Activated naive CD8-positive, alpha-beta T cell (primary cell): ENCODE results near the gene SUCLG2.
A peak's percentile ranks its signal among the peaks of the same experiment; 100 is the strongest.

Experiments used
- H3K27ac Mint-ChIP-seq: one replicate; pipeline ENCODE4 v1.8.0; 2021; ENCODE audit warnings: mixed read lengths
- H3K27me3 Mint-ChIP-seq: one replicate; pipeline ENCODE4 v1.8.0; 2021; ENCODE audit warnings: mixed read lengths
- H3K36me3 Mint-ChIP-seq: one replicate; pipeline ENCODE4 v1.8.0; 2021; ENCODE audit warnings: mixed read lengths
- H3K4me1 Mint-ChIP-seq: one replicate; pipeline ENCODE4 v1.8.0; 2021; ENCODE audit warnings: low read depth, mixed read lengths
- H3K4me3 Mint-ChIP-seq: one replicate; pipeline ENCODE4 v1.8.0; 2021; ENCODE audit warnings: mild to moderate bottlenecking, mixed read lengths
- H3K9me3 Mint-ChIP-seq: one replicate; pipeline ENCODE4 v1.8.0; 2021; ENCODE audit warnings: low read depth, mixed read lengths

SUCLG2 gene

DNA sequence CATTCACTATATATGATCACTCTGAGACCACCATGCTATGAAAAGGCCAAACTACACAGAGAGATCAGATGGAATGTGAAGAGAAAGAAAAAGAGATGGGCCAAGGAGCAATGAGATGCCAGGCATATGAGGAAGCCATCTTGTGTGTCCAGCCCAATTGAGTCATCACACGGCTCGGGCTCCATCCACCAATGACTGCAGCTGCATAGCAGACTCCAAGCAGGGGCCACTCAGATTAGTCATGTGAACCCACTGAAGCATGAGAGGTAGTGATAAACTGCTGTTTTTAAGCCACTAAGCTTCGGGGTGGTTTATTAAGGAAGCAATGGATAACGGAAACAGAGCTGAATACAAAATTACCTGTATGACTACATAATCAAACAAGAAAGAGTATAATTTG lies 185.9 kb downstream of the SUCLG2 start:
- H3K4me3 Mint-ChIP-seq = no peak overlapping the region
- peaks cover 9% of the 10 kb centered on the region for H3K4me1 Mint-ChIP-seq
- H3K9me3 Mint-ChIP-seq = no peaks in the 10 kb centered on the region
- peaks cover 32% of the 10 kb centered on the region for H3K36me3 Mint-ChIP-seq
- H3K27me3 Mint-ChIP-seq = no peaks in the 10 kb centered on the region
- H3K27ac Mint-ChIP-seq = no peak overlapping the region

DNA sequence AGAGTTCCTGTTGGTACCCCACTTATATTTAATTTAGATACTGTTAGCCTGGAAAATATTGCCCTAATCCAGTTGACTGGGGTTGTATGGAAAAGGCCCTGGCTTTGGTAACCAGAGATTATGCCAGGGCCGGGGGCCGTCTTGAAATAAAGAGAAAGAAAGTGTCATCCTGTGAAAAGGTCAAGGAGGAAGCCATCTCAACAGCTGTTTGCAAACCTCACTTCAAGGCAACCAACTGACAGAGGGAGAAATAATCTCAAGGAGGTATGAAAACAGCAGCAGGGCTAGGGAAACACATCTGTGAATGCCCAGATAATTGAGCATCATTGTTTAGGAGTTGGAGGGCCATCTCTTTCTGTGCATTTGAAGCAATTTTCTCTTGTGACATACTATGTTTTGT lies 190.8 kb downstream of the SUCLG2 start:
- H3K4me3 Mint-ChIP-seq = no peak overlapping the region
- no peaks in the 10 kb centered on the region for H3K27me3 Mint-ChIP-seq
- peaks cover 32% of the 10 kb centered on the region for H3K36me3 Mint-ChIP-seq
- no peaks in the 10 kb centered on the region for H3K9me3 Mint-ChIP-seq
- no peak overlapping the region for H3K27ac Mint-ChIP-seq
- peaks cover 10% of the 10 kb centered on the region for H3K4me1 Mint-ChIP-seq

DNA sequence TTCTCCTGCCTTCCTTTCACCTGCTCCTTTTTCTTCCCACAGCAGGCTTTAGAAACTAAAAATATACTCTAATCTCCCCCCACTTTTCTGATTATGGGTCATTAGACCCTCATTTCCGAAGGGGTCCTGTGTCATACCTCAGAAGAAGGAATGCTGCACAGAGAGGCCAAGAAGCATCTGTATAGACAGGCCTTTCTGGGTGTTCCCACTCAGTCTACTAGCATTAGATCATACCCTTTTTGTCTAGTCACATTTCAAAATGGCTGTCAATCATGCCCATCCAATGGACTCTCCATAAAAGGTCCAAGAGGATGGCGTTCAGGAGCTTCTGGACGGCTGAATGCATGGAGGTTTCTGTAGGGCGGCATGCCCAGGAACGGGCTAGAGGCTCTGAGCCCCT lies 192.2 kb downstream of the SUCLG2 start:
- Mint-ChIP-seq H3K27ac (peak overlapping the region; percentile 5), H3K9me3 (no peaks in the 10 kb centered on the region), H3K36me3 (peaks cover 31% of the 10 kb centered on the region), H3K4me1 (peaks cover 13% of the 10 kb centered on the region), H3K27me3 (no peaks in the 10 kb centered on the region), H3K4me3 (no peak overlapping the region)

DNA sequence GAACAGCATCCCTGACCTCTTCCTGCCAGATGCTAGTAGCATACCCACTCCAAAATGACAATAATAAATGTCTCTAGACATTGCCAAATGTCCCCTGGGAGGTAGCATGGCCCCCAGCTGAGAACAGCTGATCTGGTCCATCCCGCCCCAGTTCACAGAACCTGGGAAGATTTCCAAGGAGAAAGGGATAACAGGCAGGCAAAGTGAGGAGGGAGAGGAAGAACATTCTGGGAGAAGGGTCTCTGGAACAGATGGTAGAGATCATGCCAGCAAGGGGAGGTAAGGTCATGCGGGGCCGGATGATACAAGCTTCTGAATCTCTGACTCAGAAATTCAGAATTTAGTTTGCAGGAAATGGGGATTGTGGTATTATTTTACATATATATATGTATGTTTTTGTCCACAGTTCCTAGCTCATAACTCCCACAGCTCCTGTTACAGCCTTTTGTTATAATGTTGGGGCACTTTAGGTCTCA lies 192.7 kb downstream of the SUCLG2 start:
- H3K4me3 Mint-ChIP-seq = no peak overlapping the region
- H3K27ac Mint-ChIP-seq = peak overlapping the region; percentile 41
- H3K9me3 Mint-ChIP-seq = no peaks in the 10 kb centered on the region
- no peaks in the 10 kb centered on the region for H3K27me3 Mint-ChIP-seq
- peaks cover 32% of the 10 kb centered on the region for H3K36me3 Mint-ChIP-seq
- peaks cover 13% of the 10 kb centered on the region for H3K4me1 Mint-ChIP-seq

DNA sequence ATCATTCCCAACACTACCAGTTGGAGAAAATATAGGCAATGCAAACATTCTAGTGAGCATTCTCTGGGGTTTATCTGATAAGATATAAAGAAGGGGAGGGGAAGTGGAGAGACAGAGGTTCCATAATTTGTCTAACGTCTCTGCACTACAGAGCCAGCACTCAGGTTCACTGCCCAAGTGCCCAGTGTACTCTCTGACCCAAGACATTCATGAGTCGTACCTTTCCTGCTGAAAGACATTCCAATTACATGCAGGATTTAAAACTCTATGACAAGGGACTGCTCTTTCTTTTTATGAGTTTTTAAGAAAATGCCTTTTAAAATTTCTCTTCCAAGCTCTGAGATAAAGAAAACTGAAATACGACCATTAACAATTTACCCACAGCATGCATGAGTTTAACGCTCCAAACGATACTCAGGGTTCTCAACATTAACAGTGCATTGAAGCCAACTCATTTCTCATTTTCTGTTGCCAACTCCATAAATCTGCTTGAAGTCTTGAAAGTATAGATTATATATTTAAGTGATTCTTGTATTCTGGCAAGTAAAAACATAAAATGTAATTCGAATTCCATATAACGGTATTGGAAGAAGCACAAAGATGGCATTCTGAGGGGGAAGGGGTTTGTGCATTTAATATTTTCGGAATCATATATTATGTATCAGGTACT lies 193.4 kb downstream of the SUCLG2 start:
- Mint-ChIP-seq H3K36me3 (peaks cover 38% of the 10 kb centered on the region), H3K4me3 (no peak overlapping the region), H3K27ac (no peak overlapping the region), H3K4me1 (peaks cover 13% of the 10 kb centered on the region), H3K27me3 (no peaks in the 10 kb centered on the region), H3K9me3 (no peaks in the 10 kb centered on the region)

DNA sequence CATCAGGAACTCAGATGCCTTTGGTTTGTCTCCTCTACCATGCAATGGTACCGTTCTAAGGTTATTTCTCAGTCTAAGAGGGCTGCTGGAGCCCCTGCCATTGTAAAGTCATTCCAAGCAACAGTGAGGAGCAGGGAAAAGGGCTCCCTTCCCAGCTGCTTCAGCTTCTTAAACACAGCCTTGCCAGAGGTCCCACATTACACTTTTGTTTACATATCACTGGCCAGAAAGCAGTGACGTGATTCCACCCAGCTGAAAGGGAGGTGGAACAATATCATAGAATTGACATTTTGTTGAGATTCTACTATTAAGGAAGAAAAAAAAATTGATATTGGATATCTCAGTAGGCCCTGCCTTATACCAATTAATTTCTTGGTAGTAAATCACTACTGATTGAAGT lies 194.6 kb downstream of the SUCLG2 start:
- H3K36me3 Mint-ChIP-seq = peaks cover 39% of the 10 kb centered on the region
- H3K4me1 Mint-ChIP-seq = peaks cover 9% of the 10 kb centered on the region
- no peak overlapping the region for H3K4me3 Mint-ChIP-seq
- H3K9me3 Mint-ChIP-seq = no peaks in the 10 kb centered on the region
- no peak overlapping the region for H3K27ac Mint-ChIP-seq
- H3K27me3 Mint-ChIP-seq = no peaks in the 10 kb centered on the region

DNA sequence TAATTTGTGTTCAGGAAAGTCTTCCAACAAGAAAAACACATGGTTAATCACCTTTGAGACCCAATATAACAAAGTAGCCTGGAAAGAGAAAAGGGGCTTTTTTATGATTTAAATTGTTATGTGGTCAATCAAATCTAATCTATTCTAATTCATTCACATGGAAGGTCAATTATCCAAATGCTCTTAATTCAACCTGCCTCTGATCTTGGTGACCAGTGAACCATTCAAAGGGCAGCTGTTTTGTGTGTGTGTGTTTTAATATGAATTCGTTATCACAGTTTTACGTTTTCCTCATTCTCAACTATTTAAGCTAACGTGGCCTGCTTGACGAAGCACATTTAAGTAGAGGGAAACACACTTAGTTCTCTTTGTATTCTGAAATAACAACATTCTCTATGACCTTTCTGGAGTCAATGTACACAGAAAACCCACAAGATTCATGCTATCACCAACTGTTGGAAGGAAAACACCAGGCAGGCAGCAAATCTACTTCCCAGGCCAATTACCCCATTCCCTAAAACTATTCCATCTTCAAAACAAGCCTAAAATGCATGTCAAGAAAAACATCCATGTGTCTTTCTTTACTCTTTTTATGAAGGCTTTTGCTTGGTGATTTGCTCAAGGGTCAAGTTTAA lies 195.4 kb downstream of the SUCLG2 start:
- peaks cover 8% of the 10 kb centered on the region for H3K4me1 Mint-ChIP-seq
- H3K27ac Mint-ChIP-seq = no peak overlapping the region
- no peak overlapping the region for H3K4me3 Mint-ChIP-seq
- no peaks in the 10 kb centered on the region for H3K27me3 Mint-ChIP-seq
- peaks cover 35% of the 10 kb centered on the region for H3K36me3 Mint-ChIP-seq
- H3K9me3 Mint-ChIP-seq = no peaks in the 10 kb centered on the region

DNA sequence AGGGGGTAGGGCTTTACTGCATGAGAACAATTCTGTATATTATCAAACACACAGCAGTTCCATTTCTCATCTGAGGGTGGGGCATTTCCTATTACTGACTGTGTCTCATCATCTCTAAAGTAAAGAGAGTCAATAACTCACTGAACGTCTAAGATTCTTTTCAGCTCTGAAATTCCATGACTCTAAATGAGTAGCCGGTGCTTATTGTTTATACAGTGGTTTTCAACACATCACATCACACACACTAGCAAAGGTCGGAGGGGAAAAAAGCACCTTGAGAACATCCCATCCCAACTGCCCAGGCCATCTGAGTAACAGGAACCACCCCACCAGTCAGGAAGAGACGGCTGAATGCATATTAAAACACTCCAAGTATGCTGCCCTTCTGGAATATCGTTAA lies 196.0 kb downstream of the SUCLG2 start:
- Mint-ChIP-seq H3K27ac (no peak overlapping the region), H3K36me3 (peaks cover 34% of the 10 kb centered on the region), H3K9me3 (no peaks in the 10 kb centered on the region), H3K27me3 (no peaks in the 10 kb centered on the region), H3K4me1 (peaks cover 8% of the 10 kb centered on the region), H3K4me3 (no peak overlapping the region)

DNA sequence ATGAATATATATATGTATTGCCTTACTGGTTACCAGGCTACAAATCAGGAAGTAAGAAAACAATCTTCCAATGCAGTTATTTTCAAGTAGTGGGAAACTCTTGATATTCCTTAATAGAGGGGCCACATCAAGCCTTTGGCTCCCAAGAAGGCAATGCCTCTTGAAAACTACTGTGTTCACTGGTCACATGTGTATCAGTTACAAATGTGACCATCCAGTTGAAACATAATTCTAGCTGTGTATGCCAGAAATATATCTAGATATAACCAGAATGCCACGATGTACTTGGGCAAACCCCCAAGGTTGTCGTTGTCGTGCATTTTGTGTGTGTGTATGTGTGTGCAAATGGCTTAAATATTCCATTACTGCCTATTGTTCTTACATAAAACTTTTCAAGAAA lies 200.8 kb downstream of the SUCLG2 start:
- H3K4me3 Mint-ChIP-seq = no peak overlapping the region
- no peaks in the 10 kb centered on the region for H3K27me3 Mint-ChIP-seq
- H3K9me3 Mint-ChIP-seq = no peaks in the 10 kb centered on the region
- H3K4me1 Mint-ChIP-seq = peaks cover 3% of the 10 kb centered on the region
- H3K27ac Mint-ChIP-seq = no peak overlapping the region
- H3K36me3 Mint-ChIP-seq = peaks cover 26% of the 10 kb centered on the region

DNA sequence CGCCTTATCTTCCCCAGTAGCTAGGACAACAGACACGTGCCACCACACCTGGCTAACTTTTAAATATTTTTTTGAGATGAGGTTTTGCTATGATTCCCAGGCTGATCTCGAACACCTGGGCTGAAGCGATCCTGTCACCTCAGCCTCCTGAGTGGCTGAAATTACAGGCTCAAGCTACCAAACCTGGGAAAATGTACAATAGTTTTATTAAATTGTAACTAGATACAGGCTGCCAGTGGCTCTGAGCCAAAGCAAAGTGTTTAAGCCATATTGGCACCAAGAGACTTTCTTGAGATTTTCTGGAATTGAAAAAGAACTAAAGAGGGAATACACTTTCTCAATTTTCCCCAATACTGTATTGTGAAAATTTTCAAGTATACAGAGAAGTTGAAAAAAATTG lies 204.3 kb downstream of the SUCLG2 start:
- no peaks in the 10 kb centered on the region for H3K27me3 Mint-ChIP-seq
- H3K36me3 Mint-ChIP-seq = peaks cover 10% of the 10 kb centered on the region
- no peak overlapping the region for H3K4me3 Mint-ChIP-seq
- no peaks in the 10 kb centered on the region for H3K4me1 Mint-ChIP-seq
- H3K9me3 Mint-ChIP-seq = no peaks in the 10 kb centered on the region
- H3K27ac Mint-ChIP-seq = no peak overlapping the region

DNA sequence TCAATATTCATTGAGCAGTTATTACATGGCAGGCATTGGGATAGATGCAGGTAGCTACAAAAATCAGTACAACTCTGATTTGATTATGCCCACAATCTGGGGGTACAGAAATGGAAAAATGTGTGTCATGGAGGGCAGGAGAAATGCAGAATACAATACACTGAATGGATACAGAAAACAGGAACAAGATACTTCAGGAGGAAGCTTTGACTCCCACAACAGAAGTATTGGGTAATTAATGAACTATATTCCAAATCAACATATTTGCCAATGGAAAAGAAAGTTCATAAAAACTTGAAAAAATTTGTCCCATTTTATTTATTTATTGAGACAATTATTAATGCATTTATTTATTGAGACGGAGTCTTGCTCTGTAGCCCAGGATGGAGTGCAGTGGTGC lies 207.0 kb downstream of the SUCLG2 start:
- Mint-ChIP-seq H3K27me3 (no peaks in the 10 kb centered on the region), H3K27ac (no peak overlapping the region), H3K4me1 (no peaks in the 10 kb centered on the region), H3K9me3 (no peaks in the 10 kb centered on the region), H3K36me3 (peaks cover 7% of the 10 kb centered on the region), H3K4me3 (no peak overlapping the region)

DNA sequence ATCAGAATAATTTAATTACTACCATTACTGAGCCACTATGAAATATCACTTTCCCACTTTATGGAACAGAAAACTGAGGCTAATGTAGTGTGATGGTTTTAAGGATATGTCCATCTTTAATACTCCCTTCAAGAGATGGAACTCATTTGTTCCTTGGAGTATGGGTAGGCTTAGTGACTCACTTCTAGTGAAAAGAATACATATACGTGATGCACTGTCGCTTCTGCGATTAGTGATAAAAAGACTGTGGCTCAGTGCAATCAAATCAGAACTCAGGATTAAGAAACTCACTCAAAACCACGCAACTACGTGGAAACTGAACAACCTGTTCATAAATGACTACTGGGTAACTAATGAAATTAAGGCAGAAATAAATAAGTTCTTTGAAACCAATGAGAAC lies 216.6 kb downstream of the SUCLG2 start:
- no peaks in the 10 kb centered on the region for H3K9me3 Mint-ChIP-seq
- peaks cover 15% of the 10 kb centered on the region for H3K4me1 Mint-ChIP-seq
- H3K36me3 Mint-ChIP-seq = peaks cover 34% of the 10 kb centered on the region
- H3K4me3 Mint-ChIP-seq = no peak overlapping the region
- peak overlapping the region; percentile 9 for H3K27ac Mint-ChIP-seq
- no peaks in the 10 kb centered on the region for H3K27me3 Mint-ChIP-seq

DNA sequence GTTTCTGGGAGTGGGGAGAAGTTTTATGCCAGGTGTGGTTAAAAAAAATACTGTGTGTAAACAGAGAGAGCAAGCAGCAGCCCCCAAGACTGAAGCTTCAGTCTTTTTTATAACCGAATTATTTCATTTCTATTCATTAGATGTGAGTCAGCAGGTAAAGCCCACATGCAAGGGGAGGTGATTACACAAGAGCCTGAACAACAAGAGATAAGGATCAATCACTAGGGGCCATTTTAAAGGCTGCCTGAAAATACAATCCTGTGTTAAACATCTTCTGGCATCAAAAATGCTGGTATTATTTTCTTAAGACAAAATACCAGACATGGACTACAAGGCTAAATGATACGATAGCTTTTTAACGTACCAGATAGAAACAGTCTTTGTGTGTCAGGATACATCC lies 217.3 kb downstream of the SUCLG2 start:
- no peak overlapping the region for H3K4me3 Mint-ChIP-seq
- no peaks in the 10 kb centered on the region for H3K27me3 Mint-ChIP-seq
- no peaks in the 10 kb centered on the region for H3K9me3 Mint-ChIP-seq
- no peak overlapping the region for H3K27ac Mint-ChIP-seq
- H3K4me1 Mint-ChIP-seq = peaks cover 15% of the 10 kb centered on the region
- H3K36me3 Mint-ChIP-seq = peaks cover 37% of the 10 kb centered on the region

DNA sequence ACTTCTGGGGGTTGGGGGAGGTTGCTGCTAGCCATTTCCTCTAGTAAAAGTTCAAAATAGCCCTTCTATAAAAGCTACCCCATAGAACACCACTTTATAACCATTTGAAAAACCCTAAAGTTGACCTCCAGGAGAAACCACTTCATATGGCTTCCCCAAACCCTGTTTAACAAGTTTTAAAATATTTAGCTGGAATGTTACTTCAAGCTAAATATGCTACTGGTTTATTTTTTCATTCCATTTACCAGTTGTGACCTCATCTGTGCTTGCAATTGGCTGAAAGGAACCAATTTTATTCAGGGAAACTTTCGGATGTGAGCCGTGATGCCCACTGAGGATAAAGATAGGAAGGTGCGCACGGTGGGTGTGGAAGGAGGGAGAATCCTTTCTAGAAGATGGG lies 221.3 kb downstream of the SUCLG2 start:
- Mint-ChIP-seq H3K27ac (no peak overlapping the region), H3K4me1 (peaks cover 12% of the 10 kb centered on the region), H3K27me3 (no peaks in the 10 kb centered on the region), H3K9me3 (no peaks in the 10 kb centered on the region), H3K4me3 (no peak overlapping the region), H3K36me3 (peaks cover 46% of the 10 kb centered on the region)

DNA sequence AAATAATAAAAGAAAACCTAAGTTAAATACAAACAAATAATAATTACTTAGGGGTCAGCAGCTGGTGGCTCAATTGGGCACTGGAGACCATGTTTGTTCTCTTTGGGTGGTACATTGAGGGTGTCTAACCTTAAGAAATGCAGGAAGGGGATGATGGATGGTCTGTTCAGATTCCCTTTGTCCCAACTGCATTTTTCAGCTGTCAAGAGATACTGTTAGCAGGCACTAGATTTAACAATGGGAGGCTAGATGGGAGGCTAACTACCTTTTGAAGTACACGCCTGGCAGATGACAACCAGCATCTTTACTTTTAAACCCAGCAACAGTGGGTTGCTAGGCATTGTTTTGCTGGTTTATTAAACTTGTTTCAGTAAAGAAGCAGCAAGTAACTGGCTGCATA lies 222.5 kb downstream of the SUCLG2 start:
- no peaks in the 10 kb centered on the region for H3K9me3 Mint-ChIP-seq
- H3K27ac Mint-ChIP-seq = no peak overlapping the region
- no peaks in the 10 kb centered on the region for H3K27me3 Mint-ChIP-seq
- H3K36me3 Mint-ChIP-seq = peaks cover 42% of the 10 kb centered on the region
- peaks cover 8% of the 10 kb centered on the region for H3K4me1 Mint-ChIP-seq
- H3K4me3 Mint-ChIP-seq = no peak overlapping the region

DNA sequence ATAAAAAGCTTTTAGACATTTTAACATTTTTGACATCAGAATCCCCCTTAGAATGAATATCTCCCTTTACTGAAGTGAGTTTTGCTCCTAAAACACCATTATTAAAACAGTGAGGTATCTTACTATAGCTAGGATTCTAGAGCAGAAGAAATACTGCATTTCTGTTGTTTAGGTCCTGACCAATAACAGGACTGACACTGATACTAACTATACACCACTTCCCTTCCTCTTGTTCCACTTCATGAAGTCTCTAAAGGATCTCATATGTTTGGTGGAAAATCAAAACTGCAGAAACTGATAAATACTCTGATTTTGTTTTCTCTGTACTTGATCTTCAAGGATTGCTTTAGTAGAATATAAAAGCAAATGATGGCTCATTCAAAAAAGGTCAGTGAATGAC lies 230.7 kb downstream of the SUCLG2 start:
- H3K36me3 Mint-ChIP-seq = peaks cover 62% of the 10 kb centered on the region
- peaks cover 20% of the 10 kb centered on the region for H3K9me3 Mint-ChIP-seq
- H3K27me3 Mint-ChIP-seq = no peaks in the 10 kb centered on the region
- no peak overlapping the region for H3K4me3 Mint-ChIP-seq
- H3K27ac Mint-ChIP-seq = no peak overlapping the region
- H3K4me1 Mint-ChIP-seq = peaks cover 2% of the 10 kb centered on the region
